ENCODE results near the gene SARDH.

DNA sequence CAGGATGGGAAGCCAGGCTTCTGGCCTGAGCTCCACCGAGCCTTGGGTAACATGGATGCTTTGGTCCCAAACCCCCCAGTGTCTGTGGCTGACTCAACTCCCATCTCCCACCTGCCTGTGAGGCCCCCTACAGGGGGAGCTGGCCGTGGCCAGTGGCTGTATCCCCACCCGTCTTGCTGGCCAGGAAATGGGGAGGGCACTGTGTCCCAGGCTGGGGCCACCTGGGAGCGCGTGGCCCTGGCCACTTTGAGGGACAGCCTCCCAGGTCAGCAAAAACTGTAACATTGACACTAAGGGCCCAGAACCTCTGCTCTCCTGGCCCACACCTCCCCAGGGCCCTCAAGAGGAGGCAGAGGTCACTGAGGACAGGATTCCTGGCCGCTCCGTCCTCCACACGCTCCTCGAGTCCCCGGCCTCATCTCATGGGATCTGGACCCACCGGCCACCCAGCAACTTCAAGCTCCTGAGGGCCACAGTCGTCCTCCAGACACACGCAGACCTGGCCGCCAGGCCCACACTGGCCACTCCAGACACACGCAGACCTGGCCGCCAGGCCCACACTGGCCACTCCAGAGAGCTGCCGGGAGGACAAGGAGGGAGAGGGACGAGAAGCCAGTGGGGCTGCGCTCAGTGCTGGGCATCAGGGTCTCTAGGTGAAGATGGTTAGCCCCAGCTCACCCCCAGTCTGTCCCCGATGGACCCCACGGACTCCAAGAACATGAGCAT lies 57.7 kb downstream of the SARDH start:
- no peak for TF ChIP-seq EZH2phosphoT487 (IDR thresholded peaks at IDR 0.05; ENCODE audit: borderline replicate concordance)
- TF ChIP-seq, protein P1, sequence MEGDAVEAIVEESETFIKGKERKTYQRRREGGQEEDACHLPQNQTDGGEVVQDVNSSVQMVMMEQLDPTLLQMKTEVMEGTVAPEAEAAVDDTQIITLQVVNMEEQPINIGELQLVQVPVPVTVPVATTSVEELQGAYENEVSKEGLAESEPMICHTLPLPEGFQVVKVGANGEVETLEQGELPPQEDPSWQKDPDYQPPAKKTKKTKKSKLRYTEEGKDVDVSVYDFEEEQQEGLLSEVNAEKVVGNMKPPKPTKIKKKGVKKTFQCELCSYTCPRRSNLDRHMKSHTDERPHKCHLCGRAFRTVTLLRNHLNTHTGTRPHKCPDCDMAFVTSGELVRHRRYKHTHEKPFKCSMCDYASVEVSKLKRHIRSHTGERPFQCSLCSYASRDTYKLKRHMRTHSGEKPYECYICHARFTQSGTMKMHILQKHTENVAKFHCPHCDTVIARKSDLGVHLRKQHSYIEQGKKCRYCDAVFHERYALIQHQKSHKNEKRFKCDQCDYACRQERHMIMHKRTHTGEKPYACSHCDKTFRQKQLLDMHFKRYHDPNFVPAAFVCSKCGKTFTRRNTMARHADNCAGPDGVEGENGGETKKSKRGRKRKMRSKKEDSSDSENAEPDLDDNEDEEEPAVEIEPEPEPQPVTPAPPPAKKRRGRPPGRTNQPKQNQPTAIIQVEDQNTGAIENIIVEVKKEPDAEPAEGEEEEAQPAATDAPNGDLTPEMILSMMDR (conservative IDR thresholded peaks at IDR 0.05; ENCODE audit: low read length): no peak
